Neural cell (in vitro differentiated cells): ENCODE results near the gene RCE1. TPM values are rescaled to one million over a fixed set of nuclear protein-coding genes. Genes with fewer than 3 reads are reported as not detected.

ENCODE experiments used
- H2AFZ ChIP-seq: fragments of 200-600, 300-800 bp; sonication (generic), shearing (Covaris generic); 2 replicates; pipeline ENCODE4 v1.6.0; 2014; ENCODE audit warnings: low read depth, mild to moderate bottlenecking, antibody characterized with exemption, low read length, moderate library complexity
- H3F3A ChIP-seq: fragments of 200-600 bp; shearing (Covaris generic); 2 replicates; pipeline ENCODE4 v1.6.1; 2016; ENCODE audit warnings: mild to moderate bottlenecking, moderate library complexity, mixed read lengths, antibody characterized with exemption, low read length; ENCODE audit not compliant: insufficient read depth, poor library complexity, severe bottlenecking
- H3K27ac ChIP-seq: fragments of 200-600, 300-800 bp; sonication (generic), shearing (Covaris generic); 2 replicates; pipeline ENCODE4 v1.5.1; 2014; ENCODE audit warnings: mild to moderate bottlenecking, low read length, moderate library complexity
- H3K27me3 ChIP-seq: fragments of 300-800, 200-600 bp; sonication (generic), shearing (Covaris generic); 2 replicates; pipeline ENCODE4 v1.6.0; 2014; ENCODE audit warnings: mild to moderate bottlenecking, low read depth, low read length, moderate library complexity; ENCODE audit not compliant: insufficient read depth
- H3K36me3 ChIP-seq: fragments of 300-800, 200-600 bp; sonication (generic), shearing (Covaris generic); 2 replicates; pipeline ENCODE4 v1.5.1; 2014; ENCODE audit warnings: mild to moderate bottlenecking, antibody characterized with exemption, low read length, moderate library complexity; ENCODE audit not compliant: insufficient read depth
- H3K4me2 ChIP-seq: fragments of 300-800, 200-600 bp; sonication (generic), shearing (Covaris generic); 2 replicates; pipeline ENCODE4 v1.6.0; 2014; ENCODE audit warnings: mild to moderate bottlenecking, low read length
- H3K4me3 ChIP-seq: fragments of 300-800, 200-600 bp; sonication (generic), shearing (Covaris generic); 2 replicates; pipeline ENCODE4 v1.5.1; 2014; ENCODE audit warnings: mild to moderate bottlenecking, low read length, moderate library complexity
- H3K79me2 ChIP-seq: fragments of 200-600 bp; shearing (Covaris generic); replicated peaks from 2 replicates; pipeline ENCODE4 v1.6.0; 2014; ENCODE audit warnings: mild to moderate bottlenecking, low read length, moderate library complexity; ENCODE audit not compliant: insufficient read depth
- H3K9ac ChIP-seq: fragments of 300-800, 200-600 bp; sonication (generic), shearing (Covaris generic); 2 replicates; pipeline ENCODE4 v1.6.1; 2016; ENCODE audit warnings: mild to moderate bottlenecking, low read length, mixed read lengths
- H3K9me2 ChIP-seq: fragments of 200-600 bp; shearing (Covaris generic); 2 replicates; pipeline ENCODE4 v1.6.1; 2016; ENCODE audit warnings: mild to moderate bottlenecking, low read length, mixed read lengths; ENCODE audit not compliant: insufficient read depth
- H3K9me3 ChIP-seq: fragments of 200-600, 300-800 bp; sonication (generic), shearing (Covaris generic); 2 replicates; pipeline ENCODE4 v1.6.1; 2016; ENCODE audit warnings: mild to moderate bottlenecking, mixed run types, low read length, moderate library complexity, mixed read lengths
- H4K20me1 ChIP-seq: fragments of 200-600 bp; shearing (Covaris generic); 2 replicates; pipeline ENCODE4 v1.6.1; 2016; ENCODE audit warnings: mild to moderate bottlenecking, mixed run types; ENCODE audit not compliant: insufficient read depth
- EP300 ChIP-seq: fragments of 450-650 bp; conservative IDR thresholded peaks from 2 replicates; pipeline ENCODE4 v1.6.1; 2014; ENCODE audit warnings: antibody characterized with exemption, mild to moderate bottlenecking, moderate library complexity; ENCODE audit not compliant: poor library complexity, severe bottlenecking
- EZH2 ChIP-seq: fragments of 200-600, 300-800 bp; shearing (Covaris generic), sonication (generic); IDR thresholded peaks from 2 replicates; pipeline ENCODE4 v1.6.1; 2014; ENCODE audit warnings: antibody characterized with exemption, low read length, borderline replicate concordance, mild to moderate bottlenecking; ENCODE audit not compliant: insufficient read depth, poor library complexity, severe bottlenecking
- MXI1 ChIP-seq: fragments of 450-650 bp; conservative IDR thresholded peaks from 2 replicates; pipeline ENCODE4 v1.6.1; 2014; ENCODE audit warnings: antibody characterized with exemption, mild to moderate bottlenecking; ENCODE audit not compliant: poor library complexity, severe bottlenecking
- POLR2AphosphoS5 ChIP-seq: IDR thresholded peaks from 2 replicates; pipeline ENCODE4 v1.6.1; 2012
- RAD21 ChIP-seq: fragments of 450-650 bp; conservative IDR thresholded peaks from 2 replicates; pipeline ENCODE4 v1.6.1; 2014; ENCODE audit warnings: antibody characterized with exemption, mild to moderate bottlenecking, moderate library complexity
- SMC3 ChIP-seq: fragments of 450-650 bp; conservative IDR thresholded peaks from 2 replicates; pipeline ENCODE4 v1.6.1; 2014; ENCODE audit warnings: antibody characterized with exemption, mild to moderate bottlenecking, moderate library complexity; ENCODE audit not compliant: poor library complexity
- TAF1 ChIP-seq: IDR thresholded peaks from 2 replicates; pipeline ENCODE4 v1.6.1; 2012; ENCODE audit warnings: low read depth
- polyA plus RNA-seq: library from polyadenylated mRNA; depleted of rRNA; stranded (reverse); fragments of >200 nt; gene quantifications from 2 replicates; pipeline ENCODE4 v1.2.3, GENCODE V29; 2014
- TF ChIP-seq, protein P1 (sequence below): fragments of 450-650 bp; IDR thresholded peaks from 2 replicates; pipeline ENCODE4 v1.5.1; 2014; ENCODE audit warnings: antibody characterized with exemption, mild to moderate bottlenecking, moderate library complexity; ENCODE audit not compliant: poor library complexity, severe bottlenecking
- TF ChIP-seq, protein P2 (sequence below): IDR thresholded peaks from 2 replicates; pipeline ENCODE4 v1.6.1; 2012; ENCODE audit warnings: borderline replicate concordance

RCE1 gene
- polyA plus RNA-seq, 1 donor from 2014 or later = 50.5 TPM

DNA sequence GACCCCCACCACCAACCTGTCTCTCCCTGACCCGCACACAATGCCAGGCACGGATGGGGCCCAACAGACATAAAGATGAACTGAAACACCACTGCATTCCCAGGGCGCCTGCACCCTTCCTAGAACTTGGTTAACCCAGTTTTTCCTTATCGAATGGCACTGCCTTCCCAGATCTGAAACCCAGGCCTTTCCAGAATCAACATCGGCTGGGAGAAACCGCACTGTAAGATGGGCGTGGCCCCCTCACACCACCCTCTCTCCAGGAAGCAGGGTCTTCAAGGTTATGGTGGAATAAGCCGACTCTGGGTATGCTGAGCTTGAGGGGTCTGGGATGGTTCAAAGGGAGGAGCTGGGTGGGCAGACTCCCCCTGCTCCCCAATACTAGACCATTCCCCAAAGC is 36.8 kb downstream of the RCE1 start:
- no peaks in the 10 kb centered on the region for H3K9me2 ChIP-seq
- no peaks in the 10 kb centered on the region for H3K9me3 ChIP-seq
- no peaks in the 10 kb centered on the region for H4K20me1 ChIP-seq
- no peaks in the 10 kb centered on the region for H3K27me3 ChIP-seq
- H3K36me3 ChIP-seq = no peaks in the 10 kb centered on the region
- TF ChIP-seq, protein P1, sequence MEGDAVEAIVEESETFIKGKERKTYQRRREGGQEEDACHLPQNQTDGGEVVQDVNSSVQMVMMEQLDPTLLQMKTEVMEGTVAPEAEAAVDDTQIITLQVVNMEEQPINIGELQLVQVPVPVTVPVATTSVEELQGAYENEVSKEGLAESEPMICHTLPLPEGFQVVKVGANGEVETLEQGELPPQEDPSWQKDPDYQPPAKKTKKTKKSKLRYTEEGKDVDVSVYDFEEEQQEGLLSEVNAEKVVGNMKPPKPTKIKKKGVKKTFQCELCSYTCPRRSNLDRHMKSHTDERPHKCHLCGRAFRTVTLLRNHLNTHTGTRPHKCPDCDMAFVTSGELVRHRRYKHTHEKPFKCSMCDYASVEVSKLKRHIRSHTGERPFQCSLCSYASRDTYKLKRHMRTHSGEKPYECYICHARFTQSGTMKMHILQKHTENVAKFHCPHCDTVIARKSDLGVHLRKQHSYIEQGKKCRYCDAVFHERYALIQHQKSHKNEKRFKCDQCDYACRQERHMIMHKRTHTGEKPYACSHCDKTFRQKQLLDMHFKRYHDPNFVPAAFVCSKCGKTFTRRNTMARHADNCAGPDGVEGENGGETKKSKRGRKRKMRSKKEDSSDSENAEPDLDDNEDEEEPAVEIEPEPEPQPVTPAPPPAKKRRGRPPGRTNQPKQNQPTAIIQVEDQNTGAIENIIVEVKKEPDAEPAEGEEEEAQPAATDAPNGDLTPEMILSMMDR = no peak
- TF ChIP-seq RAD21 = no peak
- TF ChIP-seq SMC3 = no peak
- no peak overlapping the region for H2AFZ ChIP-seq
- no peak overlapping the region for H3K4me3 ChIP-seq
- H3F3A ChIP-seq = no peaks in the 10 kb centered on the region
- no peaks in the 10 kb centered on the region for H3K79me2 ChIP-seq
- H3K9ac ChIP-seq = no peak overlapping the region
- no peak overlapping the region for H3K27ac ChIP-seq
- no peak overlapping the region for H3K4me2 ChIP-seq

DNA sequence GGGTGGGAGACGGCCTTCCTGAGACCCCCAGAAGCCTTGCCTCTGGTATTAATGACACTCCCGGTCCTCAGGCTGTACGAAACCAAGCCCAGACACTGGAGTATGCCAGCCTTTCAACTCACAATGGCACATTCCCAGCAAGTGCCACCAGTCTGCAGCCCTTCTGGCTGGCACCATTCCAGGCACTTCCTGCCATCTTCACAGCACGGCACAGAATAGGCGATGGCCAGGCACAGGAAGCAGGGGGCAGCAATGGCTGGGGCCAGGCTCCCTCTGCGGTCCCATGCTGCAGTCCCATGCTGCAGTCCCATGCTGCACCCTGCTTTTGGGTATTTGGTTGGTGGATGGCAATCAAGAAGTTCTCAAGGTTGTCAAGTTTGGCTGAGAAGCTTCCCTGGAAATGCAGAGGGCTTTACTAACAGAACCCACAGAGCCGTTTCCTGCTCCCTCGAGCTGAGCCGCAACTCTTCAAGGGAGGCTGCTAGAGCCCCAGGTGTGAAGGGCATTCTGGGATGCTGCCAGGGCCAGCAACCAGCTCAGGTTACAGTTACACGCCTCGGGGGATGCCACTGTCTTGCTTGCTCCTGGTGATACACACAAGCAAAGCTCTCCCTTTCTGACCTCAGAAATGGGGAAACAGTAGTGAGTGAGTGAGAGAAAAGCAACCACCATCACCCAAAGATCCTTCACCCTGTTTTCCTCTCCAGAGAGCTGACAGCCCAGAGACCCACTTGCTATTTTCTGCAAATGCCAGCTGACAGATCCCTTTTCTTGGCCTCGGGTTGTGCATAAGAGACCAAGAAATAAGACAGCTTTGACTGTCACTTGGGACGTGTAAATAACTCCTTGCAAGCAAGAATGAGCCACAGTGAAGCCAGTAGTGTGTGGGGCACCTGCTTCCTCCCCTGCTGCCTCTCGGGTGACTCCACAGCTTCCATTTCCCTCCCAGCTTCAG is 37.5 kb downstream of the RCE1 start:
- Histone ChIP-seq H3K9ac (no peak overlapping the region), H4K20me1 (no peaks in the 10 kb centered on the region), H3K79me2 (no peaks in the 10 kb centered on the region), H3F3A (no peaks in the 10 kb centered on the region), H3K27ac (no peak overlapping the region), H3K4me3 (no peak overlapping the region), H3K4me2 (no peak overlapping the region), H3K27me3 (no peaks in the 10 kb centered on the region), H2AFZ (no peak overlapping the region), H3K9me2 (no peaks in the 10 kb centered on the region), H3K36me3 (no peaks in the 10 kb centered on the region), H3K9me3 (no peaks in the 10 kb centered on the region)
- TF ChIP-seq TAF1 (no peak), MXI1 (no peak), SMC3 (no peak), POLR2AphosphoS5 (no peak), RAD21 (no peak), EZH2 (no peak), EP300 (no peak)
- TF ChIP-seq, protein P1 = no peak
- TF ChIP-seq, protein P2, sequence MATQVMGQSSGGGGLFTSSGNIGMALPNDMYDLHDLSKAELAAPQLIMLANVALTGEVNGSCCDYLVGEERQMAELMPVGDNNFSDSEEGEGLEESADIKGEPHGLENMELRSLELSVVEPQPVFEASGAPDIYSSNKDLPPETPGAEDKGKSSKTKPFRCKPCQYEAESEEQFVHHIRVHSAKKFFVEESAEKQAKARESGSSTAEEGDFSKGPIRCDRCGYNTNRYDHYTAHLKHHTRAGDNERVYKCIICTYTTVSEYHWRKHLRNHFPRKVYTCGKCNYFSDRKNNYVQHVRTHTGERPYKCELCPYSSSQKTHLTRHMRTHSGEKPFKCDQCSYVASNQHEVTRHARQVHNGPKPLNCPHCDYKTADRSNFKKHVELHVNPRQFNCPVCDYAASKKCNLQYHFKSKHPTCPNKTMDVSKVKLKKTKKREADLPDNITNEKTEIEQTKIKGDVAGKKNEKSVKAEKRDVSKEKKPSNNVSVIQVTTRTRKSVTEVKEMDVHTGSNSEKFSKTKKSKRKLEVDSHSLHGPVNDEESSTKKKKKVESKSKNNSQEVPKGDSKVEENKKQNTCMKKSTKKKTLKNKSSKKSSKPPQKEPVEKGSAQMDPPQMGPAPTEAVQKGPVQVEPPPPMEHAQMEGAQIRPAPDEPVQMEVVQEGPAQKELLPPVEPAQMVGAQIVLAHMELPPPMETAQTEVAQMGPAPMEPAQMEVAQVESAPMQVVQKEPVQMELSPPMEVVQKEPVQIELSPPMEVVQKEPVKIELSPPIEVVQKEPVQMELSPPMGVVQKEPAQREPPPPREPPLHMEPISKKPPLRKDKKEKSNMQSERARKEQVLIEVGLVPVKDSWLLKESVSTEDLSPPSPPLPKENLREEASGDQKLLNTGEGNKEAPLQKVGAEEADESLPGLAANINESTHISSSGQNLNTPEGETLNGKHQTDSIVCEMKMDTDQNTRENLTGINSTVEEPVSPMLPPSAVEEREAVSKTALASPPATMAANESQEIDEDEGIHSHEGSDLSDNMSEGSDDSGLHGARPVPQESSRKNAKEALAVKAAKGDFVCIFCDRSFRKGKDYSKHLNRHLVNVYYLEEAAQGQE = no peak
